Dermis microvascular lymphatic vessel endothelial cell (primary cell): ENCODE data around the gene ADGRG1. TPM values are rescaled to one million over a fixed set of nuclear protein-coding genes. Genes with fewer than 3 reads are reported as not detected.

Experiments
- DNase-seq, 2 donors: peaks; one replicate each; pipeline versions ENCODE4 v3.0.0 to v3.0.0-alpha.2; 2010; ENCODE audit warnings: low read depth in 2 of 2
- total RNA-seq: library from RNA; depleted of rRNA; stranded (reverse); fragments of >200 nt; gene quantifications from 2 replicates; pipeline ENCODE4 v1.2.1, GENCODE V29; 2014

Gene ADGRG1
- total RNA-seq, 1 donor from 2014 or later, result 15.3 TPM

DNA sequence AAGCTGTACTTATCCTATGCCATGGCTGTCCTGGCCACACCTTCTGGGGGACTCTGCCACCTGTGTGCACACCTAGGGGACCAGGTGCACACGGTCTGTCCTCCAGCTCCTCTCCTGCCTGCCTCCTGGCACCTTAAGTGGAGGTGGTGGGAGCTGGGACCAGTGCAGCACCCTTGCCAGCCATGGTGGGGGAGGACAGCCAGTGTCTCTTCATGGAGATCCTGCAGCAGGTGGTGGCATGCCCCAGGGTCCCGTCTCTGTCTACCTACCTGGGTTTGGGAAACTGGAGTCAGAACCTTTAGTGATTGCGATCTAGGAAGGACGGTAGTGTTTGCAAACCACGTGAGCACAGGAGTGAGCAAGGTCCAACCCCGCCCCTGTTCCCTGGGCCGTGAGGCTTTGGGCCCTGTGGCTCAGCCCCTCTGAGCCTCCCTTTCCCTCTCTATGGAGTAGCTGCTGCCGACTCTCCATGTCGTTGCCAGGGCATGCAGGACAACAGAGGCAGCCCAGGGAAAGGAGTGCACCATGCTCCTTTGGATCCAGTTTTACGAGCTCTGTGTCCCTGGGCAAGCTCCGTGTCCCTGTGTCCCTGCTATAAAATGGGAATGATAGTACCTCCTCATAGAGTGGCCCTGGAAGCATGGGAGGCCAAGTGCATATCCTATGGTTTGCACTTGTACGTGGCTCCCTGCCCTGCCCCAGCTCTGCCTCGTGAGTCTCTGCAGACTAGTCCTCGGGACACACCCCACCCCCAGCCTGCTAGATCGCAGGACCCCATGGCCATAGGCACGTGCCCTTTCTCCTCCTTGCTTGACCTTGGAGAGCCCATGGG, 7.1 kb downstream of the ADGRG1 start:
- no peak for DNase-seq

GRCh38 chr16:57636184-57636583, 7.8 kb downstream of the ADGRG1 start:
- DNase-seq, result no peak

DNA sequence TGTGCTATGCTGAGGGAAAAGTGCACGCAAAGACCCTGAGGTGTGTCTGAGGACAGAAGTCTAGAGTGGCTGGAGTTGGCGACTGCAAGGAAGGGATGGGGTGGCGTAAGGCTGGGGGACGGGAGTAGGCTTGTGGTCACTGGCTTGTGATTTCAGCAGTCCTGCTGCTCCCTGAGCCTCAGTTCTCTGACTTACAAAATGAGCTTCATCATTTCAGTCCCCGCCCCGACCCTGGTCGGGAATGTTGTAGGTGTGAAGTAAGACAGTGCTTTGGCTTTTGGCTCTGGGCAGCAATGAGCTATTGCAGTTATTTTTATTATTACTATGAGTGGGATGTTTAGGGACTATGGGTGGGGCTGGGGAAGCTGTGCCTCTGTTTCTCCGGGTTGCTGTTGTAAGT, 8.6 kb downstream of the ADGRG1 start:
- DNase-seq, result peak in 1 of 2 donors; percentile 25

GRCh38 chr16:57637424-57637823, 9.0 kb downstream of the ADGRG1 start:
- peak in 1 of 2 donors; percentile 68 for DNase-seq

DNA sequence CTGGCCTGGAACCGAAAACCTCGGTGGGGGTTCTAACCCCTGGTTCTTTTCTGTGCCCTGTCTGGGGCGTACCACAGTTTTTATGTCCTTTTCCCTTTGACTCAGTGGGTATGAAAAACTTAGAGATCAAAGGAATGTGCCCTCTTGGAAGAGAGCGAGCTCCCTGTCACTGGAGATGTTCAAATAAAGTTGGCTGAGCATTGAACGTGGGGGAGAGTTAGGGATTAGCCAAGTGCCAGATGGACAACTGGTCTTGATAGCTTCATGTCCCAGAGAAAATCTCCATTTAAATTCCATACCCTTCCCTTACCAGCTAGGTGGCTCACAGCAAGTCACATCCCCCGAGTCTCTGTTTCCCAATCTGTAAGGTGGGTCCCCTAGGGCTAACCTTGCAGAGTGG, 9.5 kb downstream of the ADGRG1 start:
- DNase-seq, result no peak

GRCh38 chr16:57638381-57638780, 10.0 kb downstream of the ADGRG1 start:
- no peak for DNase-seq

GRCh38 chr16:57639172-57639887, 10.9 kb downstream of the ADGRG1 start:
- no peak for DNase-seq

- DNase-seq, result no peak
These were observed 11.8 kb downstream of the ADGRG1 start for GRCh38 chr16:57640185-57640584.

DNA sequence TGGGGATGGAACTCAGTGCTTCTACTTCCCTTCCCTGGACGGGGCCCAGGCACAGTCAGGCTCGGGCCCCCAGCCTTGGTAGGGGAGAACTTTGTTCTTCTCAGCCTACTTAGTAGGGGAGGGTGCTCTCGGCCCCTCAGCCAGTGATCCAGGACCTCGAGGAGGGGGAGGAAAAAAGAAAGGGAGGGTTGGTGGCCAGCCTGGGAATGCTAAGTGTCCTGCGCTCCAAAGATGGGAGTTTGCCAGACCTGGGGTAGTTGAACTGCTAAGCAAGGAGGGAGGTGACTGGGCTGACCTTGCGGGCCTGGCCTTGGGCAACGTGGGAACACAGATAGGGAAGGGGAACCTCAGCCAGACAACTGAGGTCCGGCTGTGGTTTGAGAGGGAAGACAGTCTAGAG, 12.2 kb downstream of the ADGRG1 start:
- DNase-seq, result no peak

- DNase-seq, result no peak
These were observed 14.0 kb downstream of the ADGRG1 start for GRCh38 chr16:57642160-57643135.

GRCh38 chr16:57643147-57643874, 14.9 kb downstream of the ADGRG1 start:
- peak in 1 of 2 donors; percentile 40 for DNase-seq

DNA sequence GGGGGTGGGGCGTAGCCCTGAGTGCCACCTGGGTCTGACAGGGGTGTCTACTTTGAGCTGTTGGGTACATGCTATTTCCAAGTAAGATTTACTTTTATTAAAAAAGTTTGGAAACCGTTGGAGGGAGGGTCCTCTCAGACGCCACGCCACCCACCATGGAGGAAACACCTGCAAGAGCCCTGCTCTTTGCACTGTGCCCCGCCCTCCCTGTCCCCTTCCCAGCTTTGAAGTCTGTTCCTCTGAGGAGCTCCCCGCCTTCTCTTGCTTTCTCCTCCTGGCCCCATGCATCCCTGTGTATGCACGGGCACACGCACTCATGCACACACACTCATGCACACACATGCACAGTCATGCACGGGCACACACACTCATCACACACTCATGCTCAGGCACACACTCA, 15.5 kb downstream of the ADGRG1 start:
- DNase-seq, result no peak

- DNase-seq, result no peak
These were observed 16.1 kb downstream of the ADGRG1 start for GRCh38 chr16:57644383-57645014.

DNA sequence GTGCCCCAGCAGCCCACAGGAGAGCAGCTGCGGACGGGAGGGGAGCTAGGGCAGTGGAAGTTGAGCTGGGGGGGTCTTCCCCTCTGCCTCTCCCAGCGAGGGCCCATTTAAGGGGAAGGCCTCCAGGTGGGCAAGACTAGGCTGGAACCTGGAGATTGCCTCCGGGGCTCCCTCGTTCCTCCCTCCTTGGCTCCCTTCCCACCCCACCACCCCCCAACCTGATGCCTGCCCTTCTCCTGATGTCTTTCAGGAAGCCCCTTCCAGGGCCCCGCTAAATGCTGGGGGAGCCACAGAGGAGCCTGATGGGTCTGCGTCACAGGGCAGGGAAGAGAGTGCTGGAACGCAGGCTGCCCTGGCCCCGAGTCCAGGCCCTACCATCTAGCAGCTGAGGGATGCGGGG, 16.7 kb downstream of the ADGRG1 start:
- DNase-seq, result no peak

- DNase-seq, result peak; percentile 90
These were observed 17.4 kb downstream of the ADGRG1 start for GRCh38 chr16:57645691-57646387.

- peak; percentile 26 to 28 for DNase-seq
These were observed 18.1 kb downstream of the ADGRG1 start for GRCh38 chr16:57646388-57647039.

DNA sequence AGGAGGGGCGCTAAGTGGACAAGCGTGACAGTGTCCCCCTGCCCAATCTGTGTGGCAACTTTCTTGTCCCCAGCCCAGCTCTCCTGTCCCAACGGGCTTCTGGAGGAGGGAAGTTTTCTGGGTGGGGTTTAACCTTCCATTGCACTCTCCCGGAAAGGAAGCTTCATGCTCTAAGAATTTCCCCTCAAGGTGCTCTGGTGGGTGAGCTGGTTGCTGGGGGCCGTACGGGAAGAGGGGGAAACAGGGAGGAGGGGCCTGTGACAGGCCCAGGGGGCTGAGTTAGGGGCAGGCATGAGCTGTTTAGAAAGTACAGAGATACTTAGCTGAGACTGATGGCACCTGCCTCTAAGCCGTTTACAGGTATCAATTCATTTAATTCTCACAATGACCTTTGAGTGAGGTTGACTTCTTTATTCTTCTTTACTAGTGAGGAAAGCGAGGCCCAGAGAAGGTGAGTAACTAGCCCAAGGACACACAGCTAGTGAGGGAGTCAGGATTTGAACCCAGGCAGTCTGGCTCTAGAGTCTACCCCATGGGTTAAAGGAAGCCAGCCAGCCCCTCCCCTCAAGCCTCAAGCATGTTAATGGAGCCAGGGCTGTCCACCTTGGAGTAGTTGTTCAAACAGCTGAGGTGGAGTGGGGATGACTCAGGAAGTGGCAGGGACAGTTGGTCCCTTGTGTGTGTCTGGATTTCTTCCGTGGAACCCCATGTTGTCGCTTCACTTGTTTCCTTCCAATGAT, 18.9 kb downstream of the ADGRG1 start:
- DNase-seq, result peak in 1 of 2 donors; percentile 53

GRCh38 chr16:57648125-57648524, 19.7 kb downstream of the ADGRG1 start:
- no peak for DNase-seq
